H7 (cell line): ENCODE measurements around the gene FARS2. TPM values are rescaled to one million over a fixed set of nuclear protein-coding genes. Genes with fewer than 3 reads are reported as not detected.
"Not testable (repeated sequence)": the region's sequence is repeated elsewhere in the genome, so short reads cannot be mapped to it uniquely, and the experiment has no call there.

Experiments used
- DNase-seq: peaks from one replicate; pipeline ENCODE4 v3.0.0; 2012
- H3K27me3 ChIP-seq: 2 replicates; pipeline ENCODE4 v1.6.0; 2011; ENCODE audit warnings: mild to moderate bottlenecking, low read length; ENCODE audit not compliant: control insufficient read depth, insufficient read depth
- H3K36me3 ChIP-seq: replicated peaks from 2 replicates; pipeline ENCODE4 v1.5.1; 2011; ENCODE audit warnings: low read length; ENCODE audit not compliant: control insufficient read depth, insufficient read depth
- H3K4me3 ChIP-seq: 2 replicates; pipeline ENCODE4 v1.5.1; 2011; ENCODE audit warnings: low read depth, mild to moderate bottlenecking, control low read depth, low read length, moderate library complexity; ENCODE audit not compliant: insufficient read depth
- total RNA-seq: library from RNA; depleted of rRNA; stranded (reverse); fragments of >200 nt; shearing (Covaris generic); gene quantifications from 2 replicates; pipeline ENCODE4 v1.2.3, GENCODE V29; 2014

Gene FARS2
- total RNA-seq, 1 experiment from 2014 or later = 27.1 TPM

DNA sequence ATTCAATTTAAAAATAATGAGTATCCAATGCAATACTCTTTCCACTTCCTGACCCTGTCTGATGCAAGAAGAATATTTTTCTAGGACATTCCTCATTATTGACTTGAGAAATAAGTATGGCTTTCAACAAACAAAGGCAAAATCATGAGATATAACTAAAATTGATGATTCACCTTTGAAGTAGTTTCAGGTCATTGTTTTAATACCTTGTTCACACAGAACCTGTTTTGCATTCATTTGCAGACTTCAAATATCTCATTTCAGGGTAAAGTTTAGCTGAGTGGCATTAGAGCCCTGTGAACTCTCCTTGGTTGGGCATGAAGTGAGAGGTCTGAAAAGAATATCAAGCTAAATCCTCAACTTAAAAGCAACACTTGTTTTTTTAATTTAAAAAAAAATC lies 436.2 kb downstream of the FARS2 start:
- Histone ChIP-seq H3K27me3 (no peaks in the 10 kb centered on the region), H3K4me3 (no peak overlapping the region), H3K36me3 (no peaks in the 10 kb centered on the region)
- DNase-seq = no peak

DNA sequence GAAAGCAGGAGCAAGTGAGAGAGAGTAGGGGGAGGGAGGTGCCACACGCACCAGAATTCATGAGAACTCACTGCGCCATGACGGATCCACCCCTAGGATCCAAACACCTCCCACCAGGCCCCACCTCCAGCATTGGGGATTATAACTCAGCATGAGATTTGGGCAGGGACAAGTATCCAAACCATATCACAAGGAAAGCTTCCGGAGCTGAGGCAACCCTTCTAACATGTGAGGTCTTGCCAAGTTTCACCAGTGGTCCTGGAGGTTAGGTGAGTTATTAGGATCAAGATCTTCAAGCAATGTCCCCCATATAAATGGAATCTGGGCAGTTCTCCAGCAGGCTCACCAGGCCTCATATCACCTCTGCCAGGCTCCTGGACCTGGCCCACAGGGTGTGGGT lies 437.0 kb downstream of the FARS2 start:
- no peak for DNase-seq
- no peak overlapping the region for H3K4me3 ChIP-seq
- no peaks in the 10 kb centered on the region for H3K36me3 ChIP-seq
- H3K27me3 ChIP-seq = no peaks in the 10 kb centered on the region

DNA sequence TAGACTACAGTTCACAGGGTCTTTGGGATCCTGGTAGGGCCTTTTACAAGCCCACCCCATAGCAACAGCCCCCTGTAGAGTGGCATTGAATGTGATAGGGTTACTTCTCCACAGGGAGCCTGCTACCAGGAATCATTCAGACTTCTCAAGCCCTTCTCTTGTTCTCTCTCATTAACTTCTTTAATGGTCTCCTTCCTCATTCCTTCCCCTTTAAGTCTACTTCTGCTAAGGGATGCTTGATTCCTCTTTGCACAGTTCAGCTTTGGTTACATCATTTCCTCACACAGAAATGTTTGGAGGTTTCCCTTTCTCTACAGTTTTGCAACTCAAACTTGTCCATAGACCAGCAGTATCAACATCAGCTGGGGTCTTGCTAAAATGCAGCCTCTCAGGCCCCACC lies 437.8 kb downstream of the FARS2 start:
- DNase-seq, H3K27me3 ChIP-seq, H3K36me3 ChIP-seq, H3K4me3 ChIP-seq: not testable (repeated sequence)

DNA sequence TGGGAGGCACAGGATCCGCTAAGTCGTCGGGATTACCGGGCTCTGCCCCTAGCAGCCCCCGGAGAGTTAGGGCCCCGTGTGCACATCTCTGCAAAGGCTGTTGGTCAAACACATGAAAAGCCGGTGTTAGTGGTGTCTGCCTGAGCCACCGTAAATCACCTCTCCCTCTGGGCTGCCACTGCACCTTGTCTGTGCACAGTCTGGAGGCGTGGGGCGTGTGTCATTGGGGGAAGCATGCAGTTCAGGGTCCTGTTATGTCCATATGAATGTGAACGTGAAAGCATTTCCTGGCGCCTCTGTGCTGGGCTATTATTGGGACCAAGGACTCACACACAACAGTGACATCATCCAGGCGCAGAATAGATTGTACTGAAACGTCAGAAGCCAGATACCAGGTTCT lies 439.9 kb downstream of the FARS2 start:
- DNase-seq = no peak
- Histone ChIP-seq H3K4me3 (no peak overlapping the region), H3K27me3 (no peaks in the 10 kb centered on the region), H3K36me3 (no peaks in the 10 kb centered on the region)

DNA sequence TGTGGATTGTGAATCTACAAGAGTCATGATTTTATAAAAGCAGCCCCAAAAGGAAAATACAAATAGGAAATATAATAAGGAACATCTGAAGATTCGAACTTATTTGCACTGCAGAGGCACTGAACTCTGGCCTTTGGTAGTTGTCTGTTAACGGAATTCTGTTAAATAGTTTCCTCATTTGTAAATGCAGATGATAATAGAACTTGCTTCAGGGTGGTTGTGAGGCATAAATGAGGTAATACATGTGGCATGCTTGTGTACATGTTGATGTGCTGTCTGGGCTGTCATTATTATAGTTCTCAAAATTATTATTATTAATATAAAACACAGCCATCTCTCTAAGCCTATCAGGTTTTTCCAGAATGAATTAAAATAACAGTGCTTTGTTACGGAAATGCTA lies 443.4 kb downstream of the FARS2 start:
- Histone ChIP-seq H3K4me3 (no peak overlapping the region), H3K27me3 (no peaks in the 10 kb centered on the region), H3K36me3 (no peaks in the 10 kb centered on the region)
- no peak for DNase-seq

DNA sequence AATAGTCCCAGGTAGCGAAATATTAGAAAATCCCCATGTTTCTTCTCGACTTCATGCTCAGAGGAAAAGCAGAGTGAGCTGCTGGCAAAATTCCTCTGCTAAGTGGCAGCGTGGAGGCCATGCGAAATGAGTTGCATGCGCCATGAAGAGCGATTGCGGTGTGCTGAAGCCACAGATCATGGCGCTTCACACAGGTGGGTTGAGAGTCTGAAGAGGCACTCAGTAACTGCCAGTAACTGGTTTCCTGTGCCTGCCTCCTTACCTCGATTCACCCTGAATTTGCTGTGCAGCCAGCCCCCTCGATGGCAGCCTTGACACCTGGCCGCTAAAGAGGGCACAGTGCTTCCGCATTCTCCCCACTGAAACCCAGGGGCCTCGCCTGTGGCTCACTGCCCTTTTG lies 443.9 kb downstream of the FARS2 start:
- H3K36me3 ChIP-seq = no peaks in the 10 kb centered on the region
- no peak for DNase-seq
- no peak overlapping the region for H3K4me3 ChIP-seq
- H3K27me3 ChIP-seq = no peaks in the 10 kb centered on the region

DNA sequence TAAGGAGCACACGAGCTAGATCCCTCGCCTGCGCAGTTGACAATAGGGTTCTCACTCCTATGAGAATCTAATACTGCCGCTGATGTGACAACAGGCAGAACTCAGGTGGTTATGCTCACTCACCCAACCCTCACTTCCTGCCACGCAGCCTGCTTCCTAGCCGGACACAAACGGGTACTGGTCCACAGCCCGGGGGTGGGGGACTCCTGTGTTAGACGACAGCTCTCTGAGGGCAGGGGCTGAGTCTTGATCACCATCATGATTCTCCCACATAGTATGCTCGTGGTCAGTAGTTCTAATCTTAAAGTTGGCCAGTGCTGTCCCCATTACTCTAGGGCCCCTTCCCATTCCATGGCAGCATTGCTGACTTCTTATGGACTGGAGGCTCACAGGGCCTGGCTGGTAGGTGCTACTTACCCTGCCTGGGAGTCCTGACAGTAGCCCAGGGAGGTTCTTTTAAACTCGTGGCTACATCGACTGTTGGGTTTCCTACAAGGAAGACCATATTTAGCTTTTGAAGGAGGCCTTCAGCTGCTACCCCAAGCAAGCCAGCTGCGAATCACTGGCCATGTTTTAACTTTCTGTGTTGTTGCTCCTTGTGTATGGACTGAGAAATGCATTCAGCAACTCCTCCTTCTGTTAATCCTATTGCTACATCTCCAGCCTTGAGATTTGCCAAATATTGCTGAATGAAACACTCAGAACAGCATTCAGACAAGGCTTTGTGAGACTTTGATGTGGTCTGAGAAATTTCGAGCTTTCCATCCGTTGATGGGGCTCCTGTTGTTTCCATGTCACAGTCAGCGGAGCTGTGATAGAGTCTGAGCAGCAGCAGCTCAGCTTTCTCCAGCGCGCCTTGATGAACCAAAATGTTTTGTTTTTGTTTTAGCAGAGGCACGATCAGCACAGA lies 445.1 kb downstream of the FARS2 start:
- Histone ChIP-seq H3K27me3 (no peaks in the 10 kb centered on the region), H3K4me3 (no peak overlapping the region), H3K36me3 (no peaks in the 10 kb centered on the region)
- DNase-seq = no peak

DNA sequence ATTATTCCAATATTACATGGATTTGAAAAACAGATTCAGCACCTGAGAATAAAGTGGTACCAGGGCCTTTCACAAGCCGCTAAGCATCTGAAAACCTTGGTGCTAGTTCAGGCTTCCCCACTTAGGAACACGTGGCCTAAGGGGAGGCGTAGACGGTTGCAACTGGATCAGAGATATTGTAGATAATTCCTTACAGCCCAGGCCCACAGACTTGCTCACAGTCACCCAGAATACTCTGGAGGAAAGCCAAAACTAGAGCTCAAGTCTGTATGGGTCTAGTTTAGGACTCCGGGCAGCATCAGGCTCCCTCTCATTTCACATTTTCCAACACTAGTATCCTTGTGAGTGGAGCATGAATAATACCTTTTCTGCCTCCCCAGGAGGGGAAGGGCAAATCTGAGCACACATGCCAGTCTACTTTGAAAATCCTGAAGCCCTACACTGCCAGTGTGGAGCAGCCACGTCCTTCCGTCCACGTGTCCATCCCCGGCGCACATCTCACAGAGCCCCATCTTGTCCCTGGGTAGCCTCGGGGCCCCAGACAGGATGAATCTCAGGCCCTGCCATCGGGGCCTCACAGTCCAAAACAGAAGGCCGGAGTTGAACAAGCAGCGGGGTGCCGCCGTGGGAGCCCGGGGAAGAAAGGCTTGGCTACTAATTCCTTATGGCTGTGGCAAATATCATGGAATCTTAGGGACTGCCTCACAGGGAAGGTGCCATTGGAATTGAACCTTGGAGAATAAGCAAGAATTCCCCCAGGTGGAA lies 446.1 kb downstream of the FARS2 start:
- no peak overlapping the region for H3K4me3 ChIP-seq
- H3K36me3 ChIP-seq = no peaks in the 10 kb centered on the region
- DNase-seq = no peak
- H3K27me3 ChIP-seq = no peaks in the 10 kb centered on the region

DNA sequence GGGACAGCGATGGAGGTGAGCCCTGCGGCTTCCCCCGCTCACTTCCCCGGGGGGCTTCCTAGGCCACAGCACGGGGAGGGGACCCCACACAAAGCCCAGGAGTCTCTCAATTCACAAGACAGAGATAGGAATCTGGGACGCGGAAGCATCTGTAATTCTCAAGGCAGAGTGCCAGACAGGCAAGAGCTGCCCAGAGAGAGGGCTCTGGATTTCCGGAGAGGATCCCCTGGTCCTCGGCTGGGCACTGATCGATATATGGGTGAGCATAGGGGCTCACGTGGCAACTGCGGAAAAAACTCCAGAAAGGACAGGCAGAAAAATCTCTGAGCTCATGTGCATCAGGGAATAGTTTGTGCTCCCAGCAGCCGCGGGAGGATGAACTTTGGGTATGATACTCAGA lies 449.2 kb downstream of the FARS2 start:
- Histone ChIP-seq H3K27me3 (no peaks in the 10 kb centered on the region), H3K36me3 (no peaks in the 10 kb centered on the region), H3K4me3 (no peak overlapping the region)
- DNase-seq = no peak

DNA sequence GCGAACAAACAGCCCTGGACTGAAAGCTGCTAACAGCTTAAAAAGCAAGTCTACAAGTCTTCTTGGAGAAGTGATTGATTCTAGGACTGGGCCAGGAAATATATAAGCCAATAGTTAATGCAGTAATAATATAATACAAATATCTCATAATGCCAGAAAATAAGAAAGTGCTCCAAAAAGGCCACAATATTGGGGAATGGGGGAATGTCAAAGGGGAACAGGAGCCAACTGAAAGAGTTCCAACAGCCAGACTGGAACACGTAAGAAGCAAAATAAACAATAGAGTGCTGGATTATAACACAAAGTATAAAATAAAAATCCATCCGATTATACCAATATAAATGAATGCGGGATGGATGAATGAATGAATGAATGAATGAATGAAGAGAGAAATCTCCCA lies 449.6 kb downstream of the FARS2 start:
- no peak overlapping the region for H3K4me3 ChIP-seq
- H3K36me3 ChIP-seq = no peaks in the 10 kb centered on the region
- no peaks in the 10 kb centered on the region for H3K27me3 ChIP-seq
- DNase-seq = no peak

DNA sequence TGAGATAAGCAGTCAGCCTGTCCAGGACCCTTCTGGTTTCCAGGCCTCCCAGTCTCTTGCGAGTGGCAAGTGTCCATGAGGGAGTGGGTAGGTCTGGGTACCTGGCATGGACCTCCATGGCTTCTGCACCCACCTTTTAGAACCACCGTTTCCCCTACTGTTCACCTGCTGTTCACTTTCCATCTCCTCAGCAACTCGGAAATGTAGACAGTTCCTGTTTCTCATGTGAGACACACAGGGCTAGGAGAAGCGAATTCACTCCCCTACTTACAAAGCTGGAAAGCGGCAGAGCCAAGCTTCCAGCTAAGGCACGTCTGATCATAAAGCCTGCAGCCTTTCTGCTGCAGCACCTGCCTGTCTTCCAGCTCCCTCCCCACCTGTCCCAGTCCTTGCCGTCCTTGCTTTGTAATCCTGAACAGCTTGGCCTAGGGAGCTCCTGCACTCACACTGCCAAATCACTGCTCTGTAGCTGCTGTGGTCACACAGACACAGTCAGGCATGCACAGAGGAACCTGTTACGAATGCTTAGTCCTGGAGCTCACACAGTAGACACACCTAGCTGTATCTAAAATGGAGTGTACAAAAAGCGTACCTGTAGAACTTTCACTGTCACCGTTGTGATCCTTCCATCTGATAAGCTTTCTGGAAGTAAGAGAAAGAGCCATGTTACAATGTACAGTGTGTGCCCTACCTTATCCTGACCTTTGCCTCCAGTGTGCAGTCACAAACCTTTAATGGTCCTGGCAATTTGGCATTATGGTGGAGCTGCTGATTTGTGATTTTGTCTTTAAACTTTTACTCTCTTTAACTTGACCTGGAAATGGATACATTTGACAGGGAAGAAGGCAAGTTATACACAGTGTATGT lies 451.3 kb downstream of the FARS2 start:
- Histone ChIP-seq H3K27me3 (no peaks in the 10 kb centered on the region), H3K36me3 (no peaks in the 10 kb centered on the region), H3K4me3 (no peak overlapping the region)
- DNase-seq = no peak

DNA sequence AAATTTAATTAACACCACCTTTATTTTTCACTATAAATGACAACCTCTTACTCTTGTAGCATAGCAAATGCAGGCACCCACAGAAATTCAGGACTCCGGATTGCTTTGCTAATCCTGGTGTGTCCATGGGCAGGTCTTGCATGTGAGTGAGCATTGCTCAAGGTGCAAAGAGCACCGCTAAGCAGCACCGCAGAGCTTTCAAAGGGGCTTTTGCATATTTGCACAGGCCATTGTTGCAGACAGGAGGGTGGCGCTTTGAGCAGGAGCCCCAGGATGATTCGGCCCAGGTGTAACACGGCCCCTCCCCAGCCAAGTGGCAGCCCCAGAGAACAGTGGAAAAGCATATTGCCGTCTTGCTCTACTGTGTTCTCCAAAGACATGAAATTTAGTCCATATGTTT lies 452.2 kb downstream of the FARS2 start:
- Histone ChIP-seq H3K4me3 (no peak overlapping the region), H3K36me3 (no peaks in the 10 kb centered on the region), H3K27me3 (no peaks in the 10 kb centered on the region)
- DNase-seq = peak; percentile 77

DNA sequence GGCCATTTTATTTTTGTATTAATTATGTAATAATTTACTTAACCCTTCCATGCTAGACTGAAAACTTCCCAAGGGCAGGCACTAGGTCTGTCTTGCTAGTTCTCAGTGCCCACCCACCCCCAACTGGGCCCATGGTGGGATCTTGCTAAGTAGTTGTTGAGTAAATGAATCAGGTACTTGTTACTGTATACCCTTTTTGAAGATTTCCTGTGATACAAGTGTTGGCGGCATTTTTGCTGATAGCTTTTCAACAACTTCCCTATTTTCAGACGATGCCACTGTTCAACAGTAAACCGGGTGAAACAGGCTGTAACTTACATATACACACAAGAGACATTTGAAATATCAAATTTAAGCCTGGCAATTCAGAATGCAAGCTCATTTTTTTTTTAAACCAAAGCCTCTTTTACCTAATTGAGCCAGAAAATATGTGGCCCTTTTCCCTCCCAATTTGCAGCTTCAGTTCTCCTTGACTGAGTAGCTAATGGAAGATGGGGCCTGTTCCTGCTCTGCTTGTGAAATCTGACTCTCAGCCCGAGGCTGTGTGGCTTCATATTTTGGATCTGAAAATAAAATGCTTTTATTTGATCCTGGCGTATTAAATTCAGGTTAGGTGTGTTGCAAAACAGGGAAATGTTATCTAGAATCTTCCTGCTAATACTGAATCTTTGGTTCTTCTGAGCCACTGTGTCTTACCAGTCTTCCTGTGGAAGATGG lies 457.1 kb downstream of the FARS2 start:
- no peaks in the 10 kb centered on the region for H3K27me3 ChIP-seq
- H3K36me3 ChIP-seq = no peaks in the 10 kb centered on the region
- no peak overlapping the region for H3K4me3 ChIP-seq
- no peak for DNase-seq
